Measurements from ENCODE around the gene RIMS3. TPM values are rescaled to one million over a fixed set of nuclear protein-coding genes. Genes with fewer than 3 reads are reported as not detected.

Gene RIMS3
- total RNA-seq, 4 donors from 2014 or later: 2.8 to 8.2 (median 4.8) TPM

GRCh38 chr1:40653851-40654537 is 11.5 kb downstream of the RIMS3 start:
- peaks cover 46% of the 10 kb centered on the region for H3K4me1 ChIP-seq
- peaks cover 11% of the 10 kb centered on the region for H3K27me3 ChIP-seq
- H3K4me3 ChIP-seq: no peak overlapping the region
- WGBS: 22% methylated on average over 14 of the region's 35 CpGs
- no peak overlapping the region for H3K27ac ChIP-seq
- H3K9me3 ChIP-seq: no peaks in the 10 kb centered on the region
- DNase-seq (ENCODE audit: low spot score in 2 of 2): no peak
- no peaks in the 10 kb centered on the region for H3K36me3 ChIP-seq
- TF ChIP-seq, protein P1, sequence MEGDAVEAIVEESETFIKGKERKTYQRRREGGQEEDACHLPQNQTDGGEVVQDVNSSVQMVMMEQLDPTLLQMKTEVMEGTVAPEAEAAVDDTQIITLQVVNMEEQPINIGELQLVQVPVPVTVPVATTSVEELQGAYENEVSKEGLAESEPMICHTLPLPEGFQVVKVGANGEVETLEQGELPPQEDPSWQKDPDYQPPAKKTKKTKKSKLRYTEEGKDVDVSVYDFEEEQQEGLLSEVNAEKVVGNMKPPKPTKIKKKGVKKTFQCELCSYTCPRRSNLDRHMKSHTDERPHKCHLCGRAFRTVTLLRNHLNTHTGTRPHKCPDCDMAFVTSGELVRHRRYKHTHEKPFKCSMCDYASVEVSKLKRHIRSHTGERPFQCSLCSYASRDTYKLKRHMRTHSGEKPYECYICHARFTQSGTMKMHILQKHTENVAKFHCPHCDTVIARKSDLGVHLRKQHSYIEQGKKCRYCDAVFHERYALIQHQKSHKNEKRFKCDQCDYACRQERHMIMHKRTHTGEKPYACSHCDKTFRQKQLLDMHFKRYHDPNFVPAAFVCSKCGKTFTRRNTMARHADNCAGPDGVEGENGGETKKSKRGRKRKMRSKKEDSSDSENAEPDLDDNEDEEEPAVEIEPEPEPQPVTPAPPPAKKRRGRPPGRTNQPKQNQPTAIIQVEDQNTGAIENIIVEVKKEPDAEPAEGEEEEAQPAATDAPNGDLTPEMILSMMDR (IDR thresholded peaks at IDR 0.05): no peak
- no peak for TF ChIP-seq EP300 (IDR thresholded peaks at IDR 0.05)
- TF ChIP-seq POLR2AphosphoS5 (IDR thresholded peaks at IDR 0.05): no peak
- TF ChIP-seq POLR2A (IDR thresholded peaks at IDR 0.05): no peak

GRCh38 chr1:40652979-40653378 is 12.5 kb downstream of the RIMS3 start:
- Histone ChIP-seq H3K4me3 (no peak overlapping the region), H3K27me3 (peaks cover 14% of the 10 kb centered on the region), H3K27ac (no peak overlapping the region), H3K36me3 (no peaks in the 10 kb centered on the region), H3K4me1 (peaks cover 47% of the 10 kb centered on the region), H3K9me3 (no peaks in the 10 kb centered on the region)
- WGBS: 62% methylated on average over 4 of the region's 4 CpGs
- TF ChIP-seq EP300 (IDR thresholded peaks at IDR 0.05): no peak
- no peak for TF ChIP-seq POLR2A (IDR thresholded peaks at IDR 0.05)
- TF ChIP-seq POLR2AphosphoS5 (IDR thresholded peaks at IDR 0.05): no peak
- TF ChIP-seq, protein P1 (IDR thresholded peaks at IDR 0.05): no peak
- DNase-seq (ENCODE audit: low spot score in 2 of 2): no peak

GRCh38 chr1:40652468-40652867 is 13.0 kb downstream of the RIMS3 start:
- no peak overlapping the region for H3K4me3 ChIP-seq
- 61% methylated on average over 5 of the region's 5 CpGs for WGBS
- H3K4me1 ChIP-seq: peaks cover 47% of the 10 kb centered on the region
- no peak for TF ChIP-seq POLR2A (IDR thresholded peaks at IDR 0.05)
- TF ChIP-seq, protein P1 (IDR thresholded peaks at IDR 0.05): no peak
- TF ChIP-seq POLR2AphosphoS5 (IDR thresholded peaks at IDR 0.05): no peak
- no peak for TF ChIP-seq EP300 (IDR thresholded peaks at IDR 0.05)
- H3K9me3 ChIP-seq: no peaks in the 10 kb centered on the region
- no peaks in the 10 kb centered on the region for H3K36me3 ChIP-seq
- DNase-seq (ENCODE audit: low spot score in 2 of 2): no peak
- no peak overlapping the region for H3K27ac ChIP-seq
- peaks cover 14% of the 10 kb centered on the region for H3K27me3 ChIP-seq

DNA sequence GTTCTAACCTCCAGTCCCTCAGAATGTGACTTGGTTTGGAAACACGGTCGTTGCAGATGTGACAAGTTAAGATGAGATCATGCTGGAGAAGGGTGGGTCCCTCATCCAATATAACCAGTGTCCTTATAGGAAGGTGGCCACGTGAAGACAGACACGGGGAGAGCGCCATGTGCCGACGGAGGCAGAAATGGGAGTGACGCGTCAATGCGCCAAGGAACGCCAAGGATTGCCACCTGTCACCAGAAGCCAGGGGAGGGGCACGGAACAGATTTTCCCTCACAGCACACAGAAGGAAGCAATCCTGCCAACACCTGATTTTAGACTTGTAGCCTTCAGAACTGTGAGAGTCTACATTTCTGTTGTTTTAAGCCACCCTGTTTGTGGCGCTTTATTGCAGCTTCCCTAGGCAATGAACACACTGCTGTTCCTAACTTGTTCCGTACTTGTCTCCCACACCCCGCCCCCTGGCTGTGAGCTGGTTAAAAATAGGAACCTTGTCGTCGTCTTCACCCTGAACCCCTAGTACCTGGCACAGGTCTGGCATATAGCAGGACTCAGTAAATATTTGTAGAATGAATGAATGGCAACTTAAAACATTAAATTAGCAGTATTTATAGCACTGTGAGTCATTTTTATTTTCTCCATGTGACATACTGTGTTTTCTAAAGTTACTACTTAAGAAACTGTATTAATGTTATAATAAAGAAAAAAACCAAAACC is 14.2 kb downstream of the RIMS3 start:
- Histone ChIP-seq H3K36me3 (no peaks in the 10 kb centered on the region), H3K4me1 (peaks cover 47% of the 10 kb centered on the region), H3K27me3 (peaks cover 14% of the 10 kb centered on the region), H3K27ac (peak overlapping the region; percentile 26), H3K4me3 (no peak overlapping the region), H3K9me3 (no peaks in the 10 kb centered on the region)
- no peak for TF ChIP-seq EP300 (IDR thresholded peaks at IDR 0.05)
- TF ChIP-seq, protein P1 (IDR thresholded peaks at IDR 0.05): no peak
- TF ChIP-seq POLR2AphosphoS5 (IDR thresholded peaks at IDR 0.05): no peak
- no peak for TF ChIP-seq POLR2A (IDR thresholded peaks at IDR 0.05)
- WGBS: 43% methylated on average over 17 of the region's 17 CpGs
- DNase-seq (ENCODE audit: low spot score in 2 of 2): no peak

DNA sequence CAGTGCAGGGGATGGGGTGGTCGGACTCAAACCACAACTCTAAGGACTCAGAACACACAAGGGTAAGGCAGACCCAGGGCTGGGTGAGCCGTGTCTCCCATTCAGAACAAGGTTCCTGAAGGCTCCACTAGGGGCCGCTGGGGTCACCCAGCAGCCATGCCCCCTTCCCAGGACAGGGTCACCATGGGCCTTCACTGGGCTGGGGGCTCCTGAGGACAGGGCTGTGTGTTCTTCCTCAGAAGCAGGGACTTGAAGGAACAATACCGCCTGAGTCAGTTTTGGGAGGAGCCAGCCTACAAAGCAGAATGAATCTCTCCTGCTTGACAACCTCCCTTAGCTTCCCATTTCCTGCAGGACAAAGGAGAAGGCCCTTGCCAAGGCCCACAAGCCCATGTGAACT is 15.4 kb downstream of the RIMS3 start:
- Histone ChIP-seq H3K9me3 (no peaks in the 10 kb centered on the region), H3K27ac (peak overlapping the region; percentile 5), H3K36me3 (no peaks in the 10 kb centered on the region), H3K4me3 (no peak overlapping the region), H3K27me3 (peaks cover 14% of the 10 kb centered on the region), H3K4me1 (peaks cover 47% of the 10 kb centered on the region)
- TF ChIP-seq EP300 (IDR thresholded peaks at IDR 0.05): no peak
- DNase-seq (ENCODE audit: low spot score in 2 of 2): no peak
- WGBS: 60% methylated on average over 2 of the region's 4 CpGs
